ENCODE results near the gene DNAH3.
"Not testable (repeated sequence)": the region's sequence is repeated elsewhere in the genome, so short reads cannot be mapped to it uniquely, and the experiment has no call there.

The DNAH3 gene

DNA sequence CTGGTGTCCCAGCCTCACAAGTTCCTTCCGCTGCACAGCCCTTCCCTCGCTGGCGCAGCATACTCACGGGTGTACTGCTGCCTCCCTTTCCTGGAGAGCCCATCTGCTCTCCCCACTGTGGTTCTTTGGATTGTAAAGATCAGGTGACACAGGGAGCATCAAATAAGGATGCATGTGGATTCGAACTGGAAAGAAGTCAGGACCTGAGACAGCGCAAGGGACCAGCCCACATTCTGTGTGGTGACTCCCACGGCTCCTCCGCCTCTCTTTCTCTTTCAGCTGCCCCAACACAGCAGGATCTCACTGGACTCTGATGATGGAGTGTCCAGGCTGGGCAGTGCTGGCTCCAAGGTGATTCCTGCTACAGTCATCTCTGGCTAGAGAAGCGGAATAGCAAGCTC, 15.9 kb upstream of the DNAH3 start:
- DNase-seq, result no peak

DNA sequence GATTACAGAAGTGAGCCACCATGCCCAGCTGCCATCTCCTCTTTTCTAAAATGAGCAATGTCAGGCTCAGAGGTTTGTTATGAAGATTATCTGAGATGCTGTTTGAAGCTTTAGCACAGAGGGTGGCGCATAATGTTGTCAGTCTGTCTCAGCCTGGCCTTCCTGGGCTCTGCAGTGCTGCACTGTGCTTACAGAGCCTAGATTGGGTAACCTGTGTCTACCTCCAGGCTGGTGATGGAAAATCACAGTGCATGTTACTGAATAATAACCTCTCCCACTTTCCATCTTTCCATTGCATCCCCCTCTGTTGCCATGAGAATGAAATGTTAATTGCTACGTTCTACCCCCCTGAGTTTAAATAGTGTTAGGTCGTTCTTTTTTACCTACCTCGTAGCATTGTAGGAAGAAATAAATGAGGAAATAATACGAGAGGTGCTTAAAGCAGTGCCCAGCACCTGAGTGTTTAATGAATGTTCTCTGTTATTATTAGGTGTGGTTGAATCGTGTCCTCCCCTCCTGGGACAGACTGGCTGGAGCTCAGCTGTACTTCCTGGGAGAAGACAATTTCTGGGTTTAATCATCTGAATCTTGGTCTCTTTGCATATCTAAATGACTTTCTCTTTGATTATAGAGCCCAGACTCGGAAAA, 14.0 kb upstream of the DNAH3 start:
- no peak for DNase-seq

DNA sequence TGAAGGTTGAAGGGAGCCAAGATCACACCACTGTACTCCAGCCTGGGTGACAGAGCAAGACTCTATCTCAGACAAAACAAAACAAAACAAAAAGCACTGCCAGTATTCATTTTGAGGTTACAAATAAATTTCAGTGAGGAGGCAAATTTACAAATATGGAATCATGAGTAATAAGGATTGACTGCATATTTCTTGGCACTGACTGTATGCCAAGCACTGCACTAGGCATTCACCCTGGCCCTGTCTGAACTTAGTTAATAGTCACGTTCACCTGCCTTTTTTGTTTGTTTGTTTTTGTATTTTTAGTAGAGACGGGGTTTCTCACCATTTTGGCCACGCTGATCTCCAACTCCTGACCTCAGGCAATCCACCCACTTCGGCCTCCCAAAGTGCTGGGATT, 12.9 kb upstream of the DNAH3 start:
- no peak for DNase-seq

DNA sequence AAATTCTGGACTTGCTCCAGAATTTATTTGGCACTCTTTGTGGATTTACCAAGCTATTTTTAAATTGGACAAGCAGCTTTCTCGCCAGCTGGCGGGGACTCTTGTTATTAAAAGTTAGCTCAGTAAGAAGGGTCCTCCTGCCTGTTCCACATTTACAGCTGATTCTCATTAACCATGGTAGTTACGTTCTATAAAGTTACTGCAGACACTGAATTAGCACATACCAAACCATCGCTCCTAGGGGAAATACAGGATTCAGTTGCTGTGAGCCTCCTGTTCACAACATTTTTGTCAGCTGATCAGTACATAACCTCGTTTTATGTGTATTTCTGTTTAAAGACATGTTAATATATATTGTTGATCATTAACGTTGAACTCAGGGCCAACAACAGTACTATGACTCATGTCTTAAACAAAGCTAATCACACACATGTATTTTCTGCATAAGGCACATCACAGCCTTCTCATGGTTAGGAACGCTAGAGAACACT, 12.1 kb upstream of the DNAH3 start:
- no peak for DNase-seq

DNA sequence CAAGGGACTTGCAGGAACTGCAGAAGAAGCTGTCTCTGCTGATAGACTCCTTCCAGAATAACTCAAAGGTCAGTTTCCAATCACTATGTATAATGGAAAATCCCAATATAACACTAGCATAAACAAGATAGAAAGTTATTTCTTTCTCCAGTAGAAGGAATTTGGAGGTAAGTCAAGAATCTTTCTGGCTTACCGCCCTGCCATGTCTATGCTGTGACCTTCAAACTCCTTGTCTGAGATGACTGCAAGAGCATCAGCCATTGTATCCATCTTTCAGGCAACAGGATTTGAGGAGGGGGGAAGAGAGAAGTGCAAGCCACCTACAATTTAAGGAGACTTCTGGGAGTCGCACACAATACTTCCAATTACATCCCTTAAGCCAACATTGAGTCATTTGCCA, 10.6 kb upstream of the DNAH3 start:
- DNase-seq, result no peak

DNA sequence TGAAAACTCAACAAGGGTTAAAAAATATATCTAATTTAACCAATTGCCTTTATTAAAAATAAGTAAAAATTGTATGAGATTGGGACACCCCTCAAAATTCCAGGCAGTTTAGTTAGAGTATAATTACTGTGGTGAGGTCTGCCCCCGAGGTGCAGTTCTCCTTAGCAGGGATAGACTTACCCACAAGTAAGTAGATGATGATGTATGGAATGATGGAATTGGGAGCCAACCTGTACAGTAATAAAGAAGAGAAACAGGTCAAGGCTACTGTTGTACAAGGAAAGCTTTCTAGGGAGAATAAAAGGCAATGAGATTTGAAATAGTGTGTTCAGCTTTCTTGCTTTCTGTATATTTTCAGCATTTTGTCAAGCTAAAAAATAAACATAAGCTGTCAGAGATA, 9.6 kb upstream of the DNAH3 start:
- DNase-seq, result no peak

DNA sequence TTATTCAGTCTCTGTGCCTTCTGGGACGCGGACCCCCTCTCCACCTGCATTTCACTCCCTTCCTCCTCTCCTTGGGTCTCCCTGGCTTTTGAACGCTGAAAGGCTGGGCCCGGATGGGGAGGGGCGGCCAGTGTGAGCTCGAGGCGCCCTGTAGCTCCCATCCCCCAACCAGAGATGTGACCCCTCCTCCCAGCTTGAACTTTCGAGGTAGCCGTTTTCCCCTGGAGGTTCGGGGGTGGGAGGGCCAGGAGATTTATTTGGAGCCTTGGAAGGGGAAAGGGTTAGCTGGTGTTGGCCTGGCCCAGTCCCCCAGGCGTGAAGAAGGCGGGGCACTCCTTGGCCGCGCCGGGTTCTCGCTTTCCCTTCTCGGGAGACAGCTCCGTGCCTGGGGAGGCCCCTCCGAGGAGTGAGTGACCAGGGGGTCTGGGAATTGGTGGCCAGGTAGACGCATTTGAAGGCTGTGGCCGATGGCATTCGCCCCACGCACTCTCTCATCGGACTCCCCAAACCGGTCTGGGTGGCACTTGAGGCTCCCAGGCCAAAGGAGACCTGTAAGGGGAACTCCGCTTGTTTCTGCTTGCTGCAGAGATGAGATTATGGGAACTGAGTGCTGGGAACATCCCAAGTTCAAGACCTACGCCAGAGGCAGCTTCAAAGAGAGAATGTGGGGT, 8.8 kb upstream of the DNAH3 start:
- DNase-seq, result peak; percentile 68

DNA sequence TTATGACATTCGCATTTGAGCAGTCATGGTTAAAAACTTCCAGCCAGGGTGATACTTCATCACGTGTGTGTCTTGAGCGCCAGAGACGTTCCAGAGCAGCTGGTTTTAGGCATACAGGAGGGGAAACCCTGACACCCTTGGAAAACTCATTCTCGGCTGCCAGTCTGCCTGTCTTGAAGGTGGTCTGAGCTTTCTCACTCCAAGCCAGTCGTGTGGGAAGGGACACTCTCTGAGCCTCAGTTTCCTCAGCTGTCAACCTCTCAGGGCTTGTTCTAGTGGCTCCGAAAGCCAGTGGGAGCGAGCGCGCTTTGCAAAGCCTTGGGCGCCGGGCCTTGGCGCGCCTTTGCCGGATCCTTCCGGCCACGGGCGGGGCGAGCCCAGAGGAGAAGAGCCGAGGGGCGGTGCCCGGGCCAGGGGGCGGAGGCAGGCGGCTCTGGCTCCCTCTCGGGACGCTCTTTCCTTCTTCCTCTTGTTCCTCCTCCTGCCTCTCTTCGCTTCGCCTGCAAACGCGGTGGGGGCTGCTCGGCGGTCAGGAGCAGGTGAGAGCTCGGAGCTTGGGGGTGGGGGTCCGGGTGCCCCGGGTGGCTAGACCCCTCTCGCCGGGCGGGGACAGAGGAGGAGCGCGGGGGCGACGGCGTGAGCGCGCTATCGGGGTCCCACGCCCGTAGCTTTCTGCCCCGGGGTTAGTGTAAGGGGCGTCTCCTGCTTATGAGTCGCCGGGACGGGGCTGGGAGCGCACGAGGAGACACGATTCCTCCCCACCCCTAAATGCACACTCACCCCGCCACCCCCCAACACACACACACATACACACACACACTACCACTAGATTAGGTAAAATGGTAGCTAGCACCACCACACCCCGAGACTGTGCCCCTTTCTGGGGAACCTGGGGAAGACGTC, 7.8 kb upstream of the DNAH3 start, which contains the start of gene LDAF1:
TSS of gene LDAF1 (plus strand) at position 467 of the 903 bp plus-strand sequence. CDS start 2,509 bp downstream, outside the sequence.
- DNase-seq, result peak; percentile 92

DNA sequence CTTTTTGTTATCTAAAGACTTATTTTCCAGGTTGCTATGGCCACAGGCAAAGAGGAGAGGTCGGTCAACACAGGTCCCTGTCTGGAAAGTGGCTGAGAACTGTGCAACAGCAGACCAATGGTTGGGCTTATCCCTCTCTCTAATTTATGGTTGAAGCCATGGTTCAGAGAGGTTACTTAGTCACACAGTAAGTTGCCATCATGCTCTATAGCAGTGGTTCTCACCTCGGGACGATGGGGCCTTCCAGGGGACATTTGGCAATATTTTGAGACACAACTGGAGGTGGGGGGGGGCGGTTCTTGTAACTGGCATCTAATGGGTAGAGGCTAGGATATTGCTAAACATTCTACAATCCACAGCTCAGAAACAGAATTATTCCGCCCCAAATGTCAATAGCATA, 7.0 kb upstream of the DNAH3 start:
- DNase-seq, result no peak

DNA sequence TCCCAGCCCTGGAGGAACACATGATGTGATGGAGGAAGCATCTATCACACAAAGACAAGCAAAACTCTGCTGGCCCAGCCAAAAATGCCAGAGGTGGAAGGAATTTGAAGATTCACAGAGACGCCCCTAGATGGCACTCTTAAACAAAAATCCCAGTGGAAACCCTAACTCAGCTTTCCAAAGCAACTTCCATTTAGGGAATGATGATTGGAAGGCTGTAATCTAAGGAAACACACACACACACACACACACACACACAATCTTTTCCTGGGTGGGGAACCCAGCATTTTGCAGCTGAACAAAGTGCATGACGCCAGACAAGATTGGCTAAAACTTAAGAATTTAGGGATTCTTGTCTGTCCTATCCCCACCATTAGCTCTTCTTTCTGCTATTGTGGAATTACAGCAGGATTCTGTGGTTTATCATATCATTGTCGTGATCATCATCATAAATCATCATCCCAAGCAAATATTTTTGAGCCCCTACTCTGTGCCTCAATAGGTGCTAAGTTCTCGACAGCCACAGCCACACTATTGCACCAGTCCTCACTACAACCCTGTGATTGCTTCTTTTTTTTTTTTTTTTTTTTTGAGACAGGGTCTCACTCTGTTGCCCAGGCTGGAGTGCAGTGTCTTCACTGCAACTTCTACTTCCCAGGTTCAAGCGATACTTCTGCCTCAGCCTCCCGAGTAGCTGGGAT, 6.3 kb upstream of the DNAH3 start:
- peak; percentile 63 for DNase-seq

DNA sequence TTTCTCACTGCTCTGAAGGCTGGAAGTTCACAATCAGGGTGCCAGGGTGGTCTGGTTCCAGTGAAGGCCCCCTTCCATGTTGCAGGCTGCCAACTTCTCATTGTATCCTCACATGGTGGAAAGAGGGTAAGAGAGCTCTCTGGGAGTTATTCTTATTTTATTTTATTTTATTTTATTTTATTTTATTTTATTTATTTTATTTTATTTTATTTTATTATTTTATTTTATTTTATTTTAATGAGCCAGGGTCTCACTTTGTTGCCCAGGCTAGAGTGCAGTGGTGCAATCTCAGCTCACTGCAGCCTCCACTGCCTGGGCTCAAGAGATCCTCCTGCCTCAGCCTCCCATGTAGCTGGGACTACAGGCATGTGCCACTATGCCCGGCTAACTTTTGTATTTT, 5.4 kb upstream of the DNAH3 start:
- DNase-seq, result not testable (repeated sequence)

DNA sequence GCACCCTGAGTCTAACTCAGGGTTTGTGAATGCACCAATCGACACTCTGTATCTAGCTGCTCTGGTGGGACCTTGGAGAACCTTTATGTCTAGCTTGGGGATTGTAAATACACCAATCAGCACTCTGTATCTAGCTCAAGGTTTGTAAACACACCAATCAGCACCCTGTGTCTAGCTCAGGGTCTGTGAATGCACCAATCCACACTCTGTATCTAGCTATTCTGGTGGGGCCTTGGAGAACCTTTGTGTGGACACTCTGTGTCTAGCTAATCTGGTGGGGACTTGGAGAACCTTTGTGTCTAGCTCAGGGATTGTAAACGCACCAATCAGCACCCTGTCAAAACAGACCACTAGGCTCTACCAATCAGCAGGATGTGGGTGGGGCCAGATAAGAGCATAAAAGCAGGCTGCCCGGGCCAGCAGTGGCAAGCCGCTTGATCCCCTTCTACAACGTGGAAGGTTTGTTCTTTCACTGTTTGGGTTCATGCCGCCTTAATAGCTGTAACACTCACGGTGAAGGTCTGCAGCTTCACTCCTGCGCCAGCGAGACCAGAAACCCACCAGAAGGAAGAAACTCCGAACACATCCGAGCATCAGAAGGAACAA, 2.6 kb upstream of the DNAH3 start:
- DNase-seq, result not testable (repeated sequence)

DNA sequence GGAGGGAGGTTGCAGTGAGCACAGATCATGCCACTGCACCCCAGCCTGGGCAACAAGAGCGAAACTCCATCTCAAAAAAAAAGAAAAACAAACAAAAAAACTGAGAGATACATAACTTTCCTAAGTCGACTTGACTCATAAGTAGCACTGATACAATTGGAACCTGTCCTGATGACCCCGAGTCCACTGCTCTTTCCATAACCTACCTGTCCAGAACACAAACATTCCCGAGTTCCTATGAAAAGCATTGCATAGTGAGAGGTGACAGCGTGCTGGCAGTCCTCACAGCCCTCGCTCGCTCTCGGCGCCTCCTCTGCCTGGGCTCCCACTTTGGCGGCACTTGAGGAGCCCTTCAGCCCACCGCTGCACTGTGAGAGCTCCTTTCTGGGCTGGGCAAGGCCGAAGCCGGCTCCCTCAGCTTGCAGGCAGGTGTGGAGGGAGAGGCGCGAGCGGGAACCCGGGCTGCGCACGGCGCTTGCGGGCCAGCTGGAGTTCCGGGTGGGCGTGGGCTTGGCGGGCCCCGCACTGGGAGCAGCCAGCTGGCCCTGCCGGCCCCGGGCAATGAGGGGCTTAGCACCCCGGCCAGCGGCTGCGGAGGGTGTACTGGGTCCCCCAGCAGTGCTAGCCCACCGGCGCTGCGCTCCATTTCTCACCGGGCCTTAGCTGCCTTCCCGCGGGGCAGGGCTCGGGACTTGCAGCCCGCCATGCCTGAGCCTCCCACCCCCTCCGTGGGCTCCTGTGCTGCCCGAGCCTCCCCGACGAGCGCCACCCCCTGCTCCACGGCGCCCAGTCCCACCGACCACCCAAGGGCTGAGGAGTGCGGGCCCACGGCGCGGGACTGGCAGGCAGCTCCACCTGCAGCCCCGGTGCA, 1.7 kb upstream of the DNAH3 start:
- DNase-seq, result not testable (repeated sequence)

DNA sequence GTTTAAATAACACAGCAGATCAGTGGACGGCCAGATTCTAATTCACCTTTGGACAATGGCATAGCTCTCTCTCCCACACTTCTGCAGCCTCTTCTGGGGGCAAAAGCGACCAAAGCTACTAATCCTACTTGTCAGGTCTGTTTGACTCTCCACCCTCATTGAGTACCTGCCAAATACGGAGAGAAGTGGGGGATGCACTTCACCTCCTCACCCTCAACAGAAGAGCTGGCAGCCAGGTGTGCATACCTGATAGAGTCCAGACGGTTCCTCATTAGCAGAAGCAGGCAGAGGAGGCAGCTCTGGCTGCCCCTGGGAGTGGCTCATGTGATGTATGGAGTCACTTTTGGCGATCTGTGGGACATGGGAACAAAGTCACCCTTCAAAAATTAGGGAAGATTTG, 4.9 kb downstream of the DNAH3 start:
- no peak for DNase-seq

DNA sequence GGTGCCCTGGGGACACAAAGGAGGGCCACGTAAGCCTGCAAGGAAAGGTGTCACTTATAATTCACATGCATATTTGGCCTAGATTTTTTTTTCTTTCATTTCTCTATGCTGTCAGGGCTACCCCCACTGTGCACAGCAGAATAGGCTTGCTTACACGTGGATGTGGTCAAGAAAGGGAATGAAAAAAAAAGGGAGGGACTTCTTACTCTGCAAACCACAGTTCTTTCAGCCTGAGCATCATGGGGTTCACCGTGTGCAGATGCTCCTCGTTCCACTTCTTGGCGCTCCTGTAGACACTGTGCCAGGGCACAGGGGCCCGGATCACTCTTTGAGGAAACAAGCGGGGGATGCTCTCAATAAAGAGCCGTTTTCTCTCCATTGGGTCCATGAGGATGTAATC, 16.6 kb downstream of the DNAH3 start:
- DNase-seq, result no peak

DNA sequence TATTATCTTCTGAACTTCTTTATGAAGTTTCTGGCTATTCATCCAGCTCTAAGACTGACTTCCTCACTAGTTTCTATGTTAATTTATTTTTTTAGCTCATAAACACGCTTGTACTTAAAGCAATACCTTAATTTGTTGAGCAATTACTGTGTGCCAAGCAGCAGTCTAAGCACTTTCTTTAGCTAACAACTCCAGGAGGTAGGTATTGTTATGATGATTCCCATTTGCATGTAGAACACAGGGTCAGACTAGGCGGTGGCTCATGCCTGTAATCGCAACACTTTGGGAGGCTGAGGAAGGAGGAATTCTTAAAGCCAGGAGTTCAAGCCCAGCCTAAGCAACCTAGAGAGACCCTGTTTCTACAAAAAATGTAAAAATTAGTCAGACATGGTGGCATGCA, 19.8 kb downstream of the DNAH3 start:
- no peak for DNase-seq

DNA sequence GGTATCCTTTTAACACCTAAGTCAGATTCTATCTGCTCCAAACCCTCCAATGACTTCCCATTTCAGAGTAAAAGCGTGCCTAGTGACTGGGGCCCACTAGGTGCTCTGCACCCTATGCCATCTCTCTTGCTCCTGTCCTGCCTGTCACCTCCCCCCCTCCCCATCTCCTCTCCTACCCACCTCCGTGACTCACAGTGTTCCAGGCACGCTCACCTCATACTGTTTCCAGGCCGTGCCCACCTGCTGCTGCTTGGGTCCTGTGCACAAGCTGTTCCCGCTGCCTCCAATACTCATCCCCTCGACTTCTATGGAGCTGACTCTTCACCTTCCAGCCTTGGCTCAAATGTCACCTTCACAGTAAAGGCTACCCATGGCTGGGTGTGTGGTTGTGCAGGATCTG, 21.7 kb downstream of the DNAH3 start:
- no peak for DNase-seq

DNA sequence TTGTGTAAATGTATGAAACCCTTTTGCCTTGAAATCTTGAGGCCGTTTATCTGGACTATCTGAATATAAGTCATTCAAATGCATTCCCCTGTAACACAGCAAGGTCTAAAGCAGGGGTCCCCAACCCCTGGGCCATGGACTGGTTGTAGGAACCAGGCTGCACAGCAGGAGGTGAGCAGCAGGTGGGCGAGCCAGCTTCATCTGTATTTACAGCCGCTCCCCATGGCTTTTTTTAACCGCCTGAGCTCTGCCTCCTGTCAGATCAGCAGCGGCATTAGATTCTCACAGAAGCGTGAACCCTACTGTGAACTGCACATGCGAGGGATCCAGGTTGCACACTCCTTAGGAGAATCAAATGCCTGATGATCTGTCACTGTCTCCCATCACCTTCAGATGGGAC, 24.1 kb downstream of the DNAH3 start:
- no peak for DNase-seq

DNA sequence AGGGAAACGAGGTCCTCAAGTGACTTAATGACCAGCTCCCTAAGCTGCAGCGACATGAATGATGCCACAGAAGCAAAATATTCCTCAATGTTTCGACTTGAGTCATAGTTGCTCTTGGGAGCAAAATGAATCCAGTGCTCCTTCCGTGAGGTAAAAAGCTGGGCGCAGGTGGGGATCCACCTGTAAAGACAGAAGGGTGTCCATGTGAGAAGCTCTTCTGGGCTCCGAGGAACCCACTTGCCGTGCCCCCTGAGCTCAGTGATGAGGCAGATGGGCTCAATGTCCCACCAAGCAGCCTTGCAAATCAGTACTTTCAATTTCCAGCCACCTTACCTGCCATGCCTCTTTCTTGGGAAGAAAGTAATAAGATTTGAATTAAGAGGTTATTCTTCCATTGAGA, 25.5 kb downstream of the DNAH3 start:
- no peak for DNase-seq

DNA sequence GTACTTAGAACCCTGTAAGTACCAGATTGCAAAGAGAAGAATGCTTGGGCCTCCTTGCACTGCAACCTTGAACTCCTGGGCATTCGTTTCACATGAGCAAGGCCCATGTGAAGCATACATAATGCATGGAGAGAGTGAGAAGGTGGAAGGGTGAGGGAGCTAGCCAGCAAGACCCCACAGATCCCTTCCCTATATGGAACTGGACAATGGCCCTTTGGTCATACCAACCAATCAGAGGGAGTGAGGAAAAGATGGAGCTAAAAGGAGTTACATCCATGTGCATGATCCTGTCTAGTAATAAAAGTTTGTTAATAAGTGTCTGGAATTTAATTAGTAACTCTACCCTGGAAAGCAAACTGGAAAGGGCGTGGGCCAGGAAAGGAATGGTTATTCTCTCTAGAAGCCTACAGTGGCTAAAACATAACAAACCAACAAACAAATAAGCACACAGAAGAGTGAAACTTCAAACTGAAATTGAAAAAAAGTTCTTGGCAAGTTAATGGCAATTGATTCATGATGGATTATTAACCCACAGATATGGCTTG, 29.6 kb downstream of the DNAH3 start:
- no peak for DNase-seq

DNA sequence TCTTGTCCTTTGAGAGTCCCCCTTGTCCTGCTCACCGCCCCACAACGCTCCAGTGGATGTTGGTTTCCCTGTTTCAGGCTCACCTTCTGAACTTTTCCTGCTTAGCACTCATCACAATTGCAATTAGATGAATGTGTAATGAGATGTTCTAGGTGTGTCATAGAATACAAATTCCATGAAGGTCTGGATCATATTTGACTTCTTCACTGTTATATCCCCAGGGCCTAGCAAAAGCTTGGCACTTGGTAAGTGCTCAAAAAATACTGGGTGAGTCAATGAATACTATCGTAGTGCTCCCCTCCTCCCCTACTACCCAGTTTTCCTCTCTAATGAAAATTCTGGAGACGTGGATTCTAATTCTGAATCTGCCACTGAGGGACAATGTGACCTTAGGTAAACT, 33.1 kb downstream of the DNAH3 start:
- DNase-seq, result no peak
